NCI-H2196 treated with DMSO at 0.1 percent for 48 hours (cell line): ENCODE measurements around the gene SAPCD1.

Experiments
- DNase-seq: peaks from one replicate; lab custom pipeline; 2025; ENCODE audit not compliant: unreplicated experiment; lab: John Stamatoyannopoulos, UW

SAPCD1 gene

DNA sequence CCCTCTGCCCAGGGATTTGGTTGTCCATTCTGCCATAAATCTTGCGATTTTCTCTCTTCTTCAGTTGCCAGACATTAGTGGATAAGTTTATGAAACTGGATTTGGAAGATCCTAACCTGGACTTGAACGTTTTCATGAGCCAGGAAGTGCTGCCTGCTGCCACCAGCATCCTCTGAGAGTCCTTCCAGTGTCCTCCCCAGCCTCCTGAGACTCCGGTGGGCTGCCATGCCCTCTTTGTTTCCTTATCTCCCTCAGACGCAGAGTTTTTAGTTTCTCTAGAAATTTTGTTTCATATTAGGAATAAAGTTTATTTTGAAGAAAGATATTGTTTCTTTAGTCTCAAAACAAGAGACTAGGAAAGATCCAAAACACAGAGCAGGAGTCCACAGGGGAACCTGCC, at the start of gene SAPCD1:
Gene SAPCD1 (plus strand): TSS at position 301 of the 400 bp plus-strand sequence. CDS start 399 bp downstream, outside the sequence.
- DNase-seq, result no peak

DNA sequence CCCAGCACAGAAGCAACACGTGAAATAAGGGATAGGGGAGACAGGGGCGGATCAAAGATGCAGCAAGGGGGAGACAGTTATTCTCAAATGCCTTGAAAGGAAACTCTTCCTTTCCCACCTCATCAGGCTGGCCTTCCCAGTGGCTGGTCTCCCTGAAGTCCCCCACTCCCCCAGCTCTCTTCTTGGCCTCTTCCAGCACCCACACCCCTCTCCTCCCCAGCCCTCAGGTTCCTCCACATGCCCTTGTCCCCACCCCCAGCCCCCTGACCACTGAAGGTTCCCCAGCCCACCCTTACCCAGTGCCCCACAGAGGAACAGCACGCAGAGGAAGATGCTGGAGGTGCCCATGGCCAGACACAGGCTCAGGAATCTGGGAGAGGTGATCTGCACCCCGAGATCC, 49.0 kb upstream of the SAPCD1 start:
- no peak for DNase-seq

DNA sequence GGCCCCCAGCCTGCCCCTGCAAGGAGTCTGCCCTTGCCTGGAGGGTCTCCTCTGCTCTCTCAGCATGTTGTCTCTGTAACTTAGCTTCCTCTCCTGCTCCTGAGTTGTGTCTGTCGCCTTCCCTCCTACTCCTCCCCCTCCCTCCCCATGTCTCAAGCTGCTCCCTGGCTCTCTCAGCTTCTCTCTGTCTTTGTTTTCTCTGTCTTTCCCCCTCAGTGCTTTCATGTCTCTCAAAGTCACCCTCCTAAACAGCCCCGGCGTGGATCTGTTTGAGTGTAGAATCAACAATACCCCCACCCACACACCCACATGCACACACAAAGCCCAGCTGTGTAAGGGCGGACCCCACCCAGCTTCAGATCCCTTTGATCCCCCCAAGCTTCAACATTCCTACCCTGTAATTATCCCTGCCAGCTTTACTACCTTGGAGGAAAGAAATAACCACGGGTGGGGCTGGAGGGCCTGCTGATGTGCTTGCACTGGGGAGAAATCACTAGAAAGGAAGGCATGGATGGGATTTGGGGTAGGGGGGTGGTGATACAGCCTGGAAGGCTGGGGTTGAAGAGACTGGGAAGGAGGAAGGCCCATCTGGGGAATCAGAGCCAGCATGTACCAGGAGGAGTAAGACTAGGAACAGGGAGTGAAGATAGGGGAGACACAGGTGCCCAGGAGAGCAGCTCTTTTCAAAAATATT, 48.3 kb upstream of the SAPCD1 start:
- no peak for DNase-seq

- no peak for DNase-seq
These were observed 47.2 kb upstream of the SAPCD1 start, which contains the start of gene LY6G6D for GRCh38 chr6:31715022-31715958. LY6G6D (plus strand) TSS chr6:31715348; CDS start chr6:31715356, 8 bp downstream.

DNA sequence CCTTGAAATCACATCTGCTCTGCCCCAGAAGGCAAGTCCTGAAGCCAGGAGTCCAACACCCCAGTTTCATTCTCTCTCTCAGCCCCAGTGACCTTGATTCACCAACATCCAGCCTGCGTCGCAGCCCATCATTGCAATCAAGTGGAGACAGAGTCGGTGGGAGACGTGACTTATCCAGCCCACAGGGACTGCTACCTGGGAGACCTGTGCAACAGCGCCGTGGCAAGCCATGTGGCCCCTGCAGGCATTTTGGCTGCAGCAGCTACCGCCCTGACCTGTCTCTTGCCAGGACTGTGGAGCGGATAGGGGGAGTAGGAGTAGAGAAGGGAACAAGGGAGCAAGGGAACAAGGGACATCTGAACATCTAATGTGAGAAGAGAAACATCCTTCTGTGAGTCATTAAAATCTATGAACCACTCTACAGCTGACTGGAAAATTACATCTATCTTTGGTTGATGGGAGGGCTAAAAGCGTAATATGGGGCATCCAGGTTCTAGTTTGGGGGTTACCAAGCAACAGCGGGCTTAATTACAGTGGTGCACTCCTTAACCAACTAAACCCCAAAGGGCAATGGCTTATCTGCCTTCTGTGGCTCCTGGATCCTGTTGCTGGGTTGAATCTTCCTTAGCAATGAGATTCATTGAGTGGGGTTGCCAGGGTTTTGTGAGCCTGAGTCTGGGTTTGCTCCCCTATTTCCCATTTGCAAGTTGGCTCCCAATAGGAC, 44.8 kb upstream of the SAPCD1 start:
- DNase-seq, result no peak

DNA sequence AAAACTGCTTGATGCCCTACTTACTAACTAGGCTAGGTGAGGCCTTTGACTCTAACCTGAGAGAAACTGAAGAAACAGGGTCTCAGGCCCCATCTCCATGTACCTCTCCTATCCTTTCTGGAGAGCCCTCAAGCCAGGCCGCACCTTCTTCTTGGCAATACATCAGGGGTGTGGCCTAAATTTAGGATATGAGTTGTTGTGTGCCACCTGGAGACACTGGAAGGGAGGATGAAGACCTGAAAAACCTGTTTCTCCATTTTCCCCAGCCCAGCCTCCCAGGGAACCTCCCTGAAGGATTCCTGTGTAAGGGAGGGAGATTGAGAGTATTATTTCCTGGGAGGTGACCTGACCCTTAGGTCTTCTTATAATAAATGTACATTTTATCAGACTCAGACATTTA, 44.2 kb upstream of the SAPCD1 start:
- DNase-seq, result peak; percentile 34

GRCh38 chr6:31719001-31719400, 43.5 kb upstream of the SAPCD1 start:
- no peak for DNase-seq

- no peak for DNase-seq
These were observed 42.2 kb upstream of the SAPCD1 start for GRCh38 chr6:31720196-31720770.

GRCh38 chr6:31721351-31722020, 41.0 kb upstream of the SAPCD1 start, which contains the start of gene LY6G6C:
LY6G6C (minus strand) TSS chr6:31721746; CDS start chr6:31721679, 67 bp downstream.
- DNase-seq, result no peak

GRCh38 chr6:31722173-31722572, 40.3 kb upstream of the SAPCD1 start:
- no peak for DNase-seq

DNA sequence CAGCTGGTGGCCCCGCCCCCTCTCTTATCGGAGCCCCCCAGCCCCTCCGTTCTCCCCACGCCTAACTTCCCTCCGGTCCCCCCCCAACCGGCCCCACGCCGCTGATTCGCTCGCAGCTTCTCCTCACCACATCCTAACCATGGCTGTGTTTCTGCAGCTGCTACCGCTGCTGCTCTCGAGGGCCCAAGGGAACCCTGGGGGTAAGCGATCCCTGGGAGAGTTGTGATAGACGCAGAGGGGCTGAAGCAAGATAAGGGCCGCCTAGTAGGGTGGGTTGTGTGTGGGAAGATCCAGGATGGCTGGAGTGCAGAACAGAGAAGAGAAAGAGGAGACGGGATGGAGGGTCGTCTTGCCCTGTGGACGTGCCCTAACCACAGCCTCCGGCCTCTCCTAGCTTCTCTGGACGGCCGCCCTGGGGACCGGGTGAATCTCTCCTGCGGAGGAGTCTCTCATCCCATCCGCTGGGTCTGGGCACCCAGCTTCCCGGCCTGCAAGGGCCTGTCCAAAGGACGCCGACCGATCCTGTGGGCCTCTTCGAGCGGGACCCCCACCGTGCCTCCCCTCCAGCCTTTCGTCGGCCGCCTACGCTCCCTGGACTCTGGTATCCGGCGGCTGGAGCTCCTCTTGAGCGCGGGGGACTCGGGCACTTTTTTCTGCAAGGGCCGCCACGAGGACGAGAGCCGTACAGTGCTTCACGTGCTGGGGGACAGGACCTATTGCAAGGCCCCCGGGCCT, 39.0 kb upstream of the SAPCD1 start, which contains the start of gene MPIG6B:
Gene MPIG6B (plus strand): TSS at position 129 of the 735 bp plus-strand sequence. CDS start 11 bp downstream, at position 140.
- DNase-seq, result no peak

DNA sequence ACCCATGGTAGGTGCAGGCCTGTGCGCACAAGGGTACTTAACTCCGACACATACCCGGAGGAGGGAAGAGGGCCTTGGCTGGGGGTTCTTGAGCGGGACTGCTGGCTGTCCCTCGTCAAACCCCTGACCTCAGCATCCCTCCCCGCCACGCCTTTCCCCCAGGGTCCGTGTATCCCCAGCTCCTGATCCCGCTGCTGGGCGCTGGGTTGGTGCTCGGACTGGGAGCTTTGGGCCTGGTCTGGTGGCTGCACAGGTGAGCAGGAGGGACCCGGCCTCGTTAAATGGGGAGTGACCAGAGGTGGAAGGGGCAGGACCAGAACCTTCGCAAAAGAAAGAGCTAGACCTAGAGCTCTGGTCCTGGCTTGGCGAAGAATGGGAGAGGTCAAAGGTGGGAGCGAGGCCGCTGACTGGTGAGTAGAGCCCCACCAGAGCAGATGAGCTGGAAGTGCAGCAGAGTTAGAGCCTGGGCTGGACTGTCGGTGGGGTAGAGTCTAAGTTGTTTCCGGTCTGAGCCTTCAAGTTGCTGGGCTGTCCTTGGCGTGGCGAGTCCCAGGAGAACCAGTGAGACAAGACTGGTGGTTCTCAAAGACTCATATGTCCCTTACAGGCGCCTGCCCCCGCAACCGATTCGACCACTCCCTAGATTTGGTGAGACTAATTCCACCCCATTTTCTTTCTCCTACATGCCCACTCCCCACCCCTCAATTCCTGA, 38.3 kb upstream of the SAPCD1 start:
- DNase-seq, result no peak

- no peak for DNase-seq
These were observed 36.7 kb upstream of the SAPCD1 start for GRCh38 chr6:31725502-31726350.

- no peak for DNase-seq
These were observed 35.3 kb upstream of the SAPCD1 start for GRCh38 chr6:31727034-31727716.

DNA sequence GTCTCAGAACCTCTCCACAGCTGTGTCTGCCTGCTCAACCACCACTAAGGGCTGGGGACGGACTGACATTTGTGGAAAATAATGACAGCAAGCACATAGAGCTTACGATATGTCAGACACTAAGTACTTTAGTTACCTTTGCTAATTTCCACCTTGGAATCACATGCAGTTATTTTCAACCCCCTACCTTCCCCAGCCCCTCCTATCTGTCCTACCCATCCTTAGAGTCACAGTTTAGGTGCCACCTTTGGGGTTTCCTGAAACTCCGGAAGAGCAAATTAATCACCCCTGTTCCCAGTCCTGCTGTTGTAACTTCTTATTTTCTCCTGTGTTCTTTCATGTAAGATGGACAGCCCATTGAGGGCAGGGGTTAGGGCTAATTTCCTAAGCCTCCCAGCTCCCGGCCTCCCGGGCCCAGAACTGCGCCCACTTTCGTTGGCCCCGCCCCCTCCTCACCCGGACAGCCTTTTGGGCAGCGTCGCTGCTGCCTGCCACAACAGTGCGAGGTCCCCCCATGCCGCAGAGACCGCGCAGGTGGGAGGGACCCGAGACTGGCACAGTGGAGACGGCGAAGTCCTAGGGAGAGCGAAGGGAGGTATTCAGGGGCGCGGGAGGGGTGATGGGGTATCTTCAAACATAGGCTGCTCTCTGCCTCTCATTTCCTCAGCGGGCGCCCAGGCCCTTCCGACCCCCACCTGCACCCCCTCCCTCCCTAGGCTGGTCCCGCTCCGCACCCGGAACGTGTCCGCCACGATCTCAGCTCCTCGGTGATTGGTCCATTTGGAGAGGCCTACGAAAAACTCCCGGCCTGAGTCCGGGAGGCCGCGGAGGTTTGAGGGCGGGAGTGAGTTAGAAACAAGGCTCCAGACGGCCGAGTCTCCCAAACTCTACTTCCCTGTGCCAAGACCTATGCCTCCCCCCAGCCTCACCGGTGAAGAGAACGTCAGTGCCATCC, 34.5 kb upstream of the SAPCD1 start:
- no peak for DNase-seq

- DNase-seq, result no peak
These were observed 33.5 kb upstream of the SAPCD1 start, which contains the start of gene DDAH2 for GRCh38 chr6:31728767-31729514. DDAH2 (minus strand) TSS chr6:31729299; CDS start chr6:31729161, 138 bp downstream.
